ENCODE measurements around the gene CACNB4. TPM values are rescaled to one million over a fixed set of nuclear protein-coding genes. Genes with fewer than 3 reads are reported as not detected.
"Not testable (repeated sequence)": the region's sequence is repeated elsewhere in the genome, so short reads cannot be mapped to it uniquely, and the experiment has no call there.

Gene CACNB4
- total RNA-seq, 1 donor, result 0.84 TPM

DNA sequence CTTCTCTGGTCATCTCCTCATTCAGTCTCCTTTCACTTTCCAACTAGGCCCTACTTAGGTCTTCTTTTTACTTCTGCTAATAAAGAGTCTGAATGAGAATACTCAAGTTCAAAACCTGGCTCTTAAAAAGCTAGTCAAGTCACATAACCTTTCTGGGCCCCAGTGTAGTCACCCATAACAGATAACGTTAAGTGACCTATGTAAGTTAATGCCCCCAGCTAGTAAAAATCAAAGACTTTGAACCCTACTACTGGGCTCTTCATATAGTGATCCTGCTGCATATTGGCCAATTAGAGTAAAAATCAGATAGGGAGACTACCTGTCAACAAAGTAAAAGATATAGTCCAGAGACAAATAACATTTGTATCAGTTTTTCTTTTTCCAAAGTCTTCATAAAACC is 288.4 kb downstream of the CACNB4 start:
- Histone ChIP-seq H3K4me1 (ENCODE audit: insufficient read depth, low read length) (peaks cover 8% of the 10 kb centered on the region), H3K27me3 (ENCODE audit: insufficient read depth, low read length) (no peaks in the 10 kb centered on the region), H3K9me3 (ENCODE audit: low read depth, low read length) (no peaks in the 10 kb centered on the region), H3K4me3 (ENCODE audit: low read length) (no peak overlapping the region)

- Histone ChIP-seq H3K4me1 (ENCODE audit: insufficient read depth, low read length) (peaks cover 8% of the 10 kb centered on the region), H3K9me3 (ENCODE audit: low read depth, low read length) (no peaks in the 10 kb centered on the region), H3K4me3 (ENCODE audit: low read length) (no peak overlapping the region), H3K27me3 (ENCODE audit: insufficient read depth, low read length) (no peaks in the 10 kb centered on the region)
These were observed 289.8 kb downstream of the CACNB4 start for GRCh38 chr2:151809073-151809383.

GRCh38 chr2:151808258-151809072 is 290.4 kb downstream of the CACNB4 start:
- Histone ChIP-seq H3K27me3 (ENCODE audit: insufficient read depth, low read length) (no peaks in the 10 kb centered on the region), H3K9me3 (ENCODE audit: low read depth, low read length) (no peaks in the 10 kb centered on the region), H3K4me3 (ENCODE audit: low read length) (no peak overlapping the region), H3K4me1 (ENCODE audit: insufficient read depth, low read length) (peaks cover 8% of the 10 kb centered on the region)

DNA sequence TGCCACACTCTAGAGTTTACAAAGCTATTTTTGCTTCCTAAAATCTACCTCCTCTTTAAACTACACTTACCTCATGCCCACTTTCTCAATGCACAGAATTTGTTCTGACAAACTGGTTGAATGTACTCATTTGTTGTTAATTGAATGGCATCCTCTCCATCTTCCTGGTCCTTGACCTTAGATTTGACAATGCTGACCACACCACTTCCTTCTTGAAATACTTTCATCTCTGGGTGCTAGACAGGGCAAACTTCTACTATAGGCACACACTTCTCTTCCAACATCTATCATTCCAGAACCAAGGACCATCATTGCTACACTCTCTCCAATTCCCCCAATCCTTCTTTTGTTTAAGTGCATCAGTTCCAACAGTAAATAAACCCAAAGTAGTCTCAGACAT is 292.9 kb downstream of the CACNB4 start:
- Histone ChIP-seq H3K4me1 (ENCODE audit: insufficient read depth, low read length) (peaks cover 8% of the 10 kb centered on the region), H3K27me3 (ENCODE audit: insufficient read depth, low read length) (no peaks in the 10 kb centered on the region), H3K9me3 (ENCODE audit: low read depth, low read length) (no peaks in the 10 kb centered on the region)

DNA sequence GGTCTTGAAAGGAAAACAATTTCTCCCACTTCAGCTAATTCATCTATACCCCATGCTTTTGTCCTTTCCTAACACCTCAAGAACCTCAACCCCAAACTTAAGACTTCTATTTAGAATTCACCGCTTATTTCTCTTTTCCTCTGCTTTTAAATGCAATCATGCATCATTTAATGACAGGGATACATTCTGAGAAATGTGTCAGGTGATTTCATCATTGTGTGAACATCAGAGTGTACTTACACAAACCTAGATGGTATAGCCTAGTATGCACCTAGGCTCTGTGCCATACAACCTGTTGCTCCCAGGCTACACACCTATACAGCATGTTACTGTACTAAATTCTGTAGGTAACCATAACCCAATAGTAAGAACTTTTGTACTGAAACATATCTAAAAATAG is 293.5 kb downstream of the CACNB4 start:
- H3K27me3 ChIP-seq (ENCODE audit: insufficient read depth, low read length), result no peaks in the 10 kb centered on the region
- H3K4me1 ChIP-seq (ENCODE audit: insufficient read depth, low read length), result peaks cover 8% of the 10 kb centered on the region
- H3K4me3 ChIP-seq (ENCODE audit: low read length), result no peak overlapping the region
- no peaks in the 10 kb centered on the region for H3K9me3 ChIP-seq (ENCODE audit: low read depth, low read length)

More for the DNA sequence above, 292.9 kb downstream of the CACNB4 start:
- H3K4me3 ChIP-seq (ENCODE audit: low read length), result no peak overlapping the region

- Histone ChIP-seq H3K27me3 (ENCODE audit: insufficient read depth, low read length) (no peaks in the 10 kb centered on the region), H3K9me3 (ENCODE audit: low read depth, low read length) (no peaks in the 10 kb centered on the region), H3K4me1 (ENCODE audit: insufficient read depth, low read length) (peaks cover 8% of the 10 kb centered on the region), H3K4me3 (ENCODE audit: low read length) (no peak overlapping the region)
These were observed 295.0 kb downstream of the CACNB4 start for GRCh38 chr2:151803811-151804210.

DNA sequence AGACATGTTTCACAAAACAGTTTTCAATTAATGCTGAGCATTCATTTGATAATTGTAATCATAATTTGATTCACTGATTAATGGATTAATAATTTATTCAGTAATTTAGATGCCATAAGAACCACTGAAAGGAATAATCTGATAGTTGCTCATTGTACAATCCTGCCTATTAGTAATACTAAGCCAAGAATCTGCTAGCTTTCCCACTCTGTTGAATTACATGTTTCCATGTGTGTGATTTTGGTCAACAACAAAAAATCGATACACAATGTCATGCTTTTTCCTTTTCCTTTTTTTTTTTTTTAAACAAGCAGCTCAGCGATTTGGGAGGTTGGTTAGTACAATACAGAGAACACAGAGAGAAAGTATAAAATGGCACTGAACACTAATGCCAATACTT is 296.5 kb downstream of the CACNB4 start:
- no peaks in the 10 kb centered on the region for H3K9me3 ChIP-seq (ENCODE audit: low read depth, low read length)
- peaks cover 5% of the 10 kb centered on the region for H3K4me1 ChIP-seq (ENCODE audit: insufficient read depth, low read length)
- no peak overlapping the region for H3K4me3 ChIP-seq (ENCODE audit: low read length)
- H3K27me3 ChIP-seq (ENCODE audit: insufficient read depth, low read length), result no peaks in the 10 kb centered on the region

- H3K4me3 ChIP-seq (ENCODE audit: low read length), result no peak overlapping the region
- H3K4me1 ChIP-seq (ENCODE audit: insufficient read depth, low read length), result no peaks in the 10 kb centered on the region
- H3K9me3 ChIP-seq (ENCODE audit: low read depth, low read length), result no peaks in the 10 kb centered on the region
- H3K27me3 ChIP-seq (ENCODE audit: insufficient read depth, low read length), result no peaks in the 10 kb centered on the region
These were observed 299.0 kb downstream of the CACNB4 start for GRCh38 chr2:151799886-151800292.

- H3K9me3 ChIP-seq (ENCODE audit: low read depth, low read length), result no peaks in the 10 kb centered on the region
- H3K4me1 ChIP-seq (ENCODE audit: insufficient read depth, low read length), result no peaks in the 10 kb centered on the region
- H3K27me3 ChIP-seq (ENCODE audit: insufficient read depth, low read length), result no peaks in the 10 kb centered on the region
- H3K4me3 ChIP-seq (ENCODE audit: low read length), result no peak overlapping the region
These were observed 302.1 kb downstream of the CACNB4 start for GRCh38 chr2:151796774-151797173.

GRCh38 chr2:151795646-151796240 is 303.1 kb downstream of the CACNB4 start:
- Histone ChIP-seq H3K4me3 (ENCODE audit: low read length) (no peak overlapping the region), H3K27me3 (ENCODE audit: insufficient read depth, low read length) (no peaks in the 10 kb centered on the region)

GRCh38 chr2:151794422-151794821 is 304.4 kb downstream of the CACNB4 start:
- H3K4me1 ChIP-seq (ENCODE audit: insufficient read depth, low read length); H3K4me3 ChIP-seq (ENCODE audit: low read length); H3K27me3 ChIP-seq (ENCODE audit: insufficient read depth, low read length); H3K9me3 ChIP-seq (ENCODE audit: low read depth, low read length): not testable (repeated sequence)

More at GRCh38 chr2:151795646-151796240, 303.1 kb downstream of the CACNB4 start:
- Histone ChIP-seq H3K9me3 (ENCODE audit: low read depth, low read length) (no peaks in the 10 kb centered on the region), H3K4me1 (ENCODE audit: insufficient read depth, low read length) (no peaks in the 10 kb centered on the region)

GRCh38 chr2:151793123-151793522 is 305.7 kb downstream of the CACNB4 start:
- Histone ChIP-seq H3K4me1 (ENCODE audit: insufficient read depth, low read length) (no peaks in the 10 kb centered on the region), H3K27me3 (ENCODE audit: insufficient read depth, low read length) (no peaks in the 10 kb centered on the region), H3K9me3 (ENCODE audit: low read depth, low read length) (no peaks in the 10 kb centered on the region), H3K4me3 (ENCODE audit: low read length) (no peak overlapping the region)

DNA sequence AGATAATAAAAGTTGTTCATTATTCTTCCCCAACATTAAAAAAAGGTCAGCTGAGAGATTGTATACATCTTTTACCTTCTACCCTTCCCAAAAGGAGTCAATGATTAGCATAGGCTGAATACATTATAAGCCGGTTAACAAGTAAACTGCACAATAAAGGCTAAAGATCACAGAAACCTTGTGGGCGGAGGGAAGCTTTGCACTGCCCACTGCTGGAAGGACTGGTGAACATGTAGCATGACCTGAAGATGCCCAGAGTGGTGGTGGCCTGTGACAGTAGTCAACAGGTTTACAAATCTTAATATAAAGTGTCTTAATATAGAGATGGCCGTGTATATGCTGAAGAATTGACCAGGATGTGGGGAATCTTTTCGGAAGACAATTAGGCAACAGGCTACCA is 306.3 kb downstream of the CACNB4 start:
- H3K27me3 ChIP-seq (ENCODE audit: insufficient read depth, low read length), result no peaks in the 10 kb centered on the region
- no peaks in the 10 kb centered on the region for H3K4me1 ChIP-seq (ENCODE audit: insufficient read depth, low read length)
- H3K9me3 ChIP-seq (ENCODE audit: low read depth, low read length), result no peaks in the 10 kb centered on the region
- no peak overlapping the region for H3K4me3 ChIP-seq (ENCODE audit: low read length)

DNA sequence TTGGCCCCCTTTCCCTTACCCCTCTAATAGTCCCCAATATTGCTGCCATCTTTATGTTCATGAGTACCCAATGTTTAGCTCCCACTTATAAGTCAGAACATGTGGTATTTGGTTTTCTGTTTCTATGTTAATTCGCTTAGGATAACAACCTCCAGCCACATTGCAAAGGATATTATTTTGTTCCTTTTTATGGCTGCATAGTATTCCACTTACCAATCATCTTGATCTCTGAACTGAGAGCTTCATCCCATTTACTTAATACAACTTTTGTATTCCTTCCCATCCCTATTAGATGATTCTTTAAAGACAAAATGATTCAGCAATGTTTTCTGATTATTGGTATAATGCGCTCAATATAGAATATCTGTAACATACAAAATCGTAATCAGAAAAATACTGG is 307.3 kb downstream of the CACNB4 start:
- no peaks in the 10 kb centered on the region for H3K27me3 ChIP-seq (ENCODE audit: insufficient read depth, low read length)
- H3K4me3 ChIP-seq (ENCODE audit: low read length), result no peak overlapping the region
- H3K4me1 ChIP-seq (ENCODE audit: insufficient read depth, low read length), result no peaks in the 10 kb centered on the region
- no peaks in the 10 kb centered on the region for H3K9me3 ChIP-seq (ENCODE audit: low read depth, low read length)

DNA sequence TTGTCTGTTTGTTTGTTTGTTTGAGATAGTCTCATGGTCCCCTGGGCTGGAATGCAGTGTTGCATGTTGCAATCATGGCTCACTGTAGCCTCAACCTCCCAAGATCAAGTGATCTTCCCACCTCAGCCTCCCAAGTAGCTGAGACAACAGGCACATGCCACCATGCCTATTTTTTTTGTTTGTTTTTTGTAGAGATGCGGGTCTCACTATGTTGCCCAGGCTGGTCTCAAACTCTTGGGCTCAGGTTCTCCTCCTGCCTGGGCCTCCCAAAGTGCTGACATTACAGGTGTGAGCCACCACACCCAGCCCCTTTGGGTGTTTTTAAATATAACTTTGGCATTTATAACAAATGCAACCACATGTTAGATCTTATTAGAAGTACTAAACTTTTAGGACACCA is 308.2 kb downstream of the CACNB4 start:
- no peak overlapping the region for H3K4me3 ChIP-seq (ENCODE audit: low read length)
- no peaks in the 10 kb centered on the region for H3K27me3 ChIP-seq (ENCODE audit: insufficient read depth, low read length)
- H3K4me1 ChIP-seq (ENCODE audit: insufficient read depth, low read length), result no peaks in the 10 kb centered on the region
- no peaks in the 10 kb centered on the region for H3K9me3 ChIP-seq (ENCODE audit: low read depth, low read length)
